HepG2 (cell line): Measurements from ENCODE around the gene ARL2. TPM values are rescaled to one million over a fixed set of nuclear protein-coding genes. Genes with fewer than 3 reads are reported as not detected.

Source experiments
- CREB1 ChIP-seq, 2 experiments: fragments of 450-650 bp in 1 of 2; IDR thresholded peaks; 2 replicates each; pipeline ENCODE4 v1.6.1; 2016 to 2017; ENCODE audit warnings: control low read depth in 1 of 2, mild to moderate bottlenecking in 1 of 2, missing compliant biosample characterization in 1 of 2, missing genetic modification characterization in 1 of 2
- HCFC1 ChIP-seq: fragments of 150-350 bp; IDR thresholded peaks from 2 replicates; pipeline ENCODE4 v1.6.1; 2014; ENCODE audit warnings: low read depth, low read length
- HOXD1 ChIP-seq: sonication (generic); formaldehyde crosslinking; IDR thresholded peaks from 2 replicates; pipeline ENCODE4 v1.5.0; 2020; ENCODE audit warnings: missing genetic modification reagents
- KDM5A ChIP-seq: fragments of 200-600 bp; sonication (generic); IDR thresholded peaks from 2 replicates; pipeline ENCODE4 v1.7.0; 2018; ENCODE audit warnings: antibody characterized with exemption, mild to moderate bottlenecking, low read length, borderline replicate concordance
- RAD51 ChIP-seq: fragments of 450-650 bp; IDR thresholded peaks from 2 replicates; pipeline ENCODE4 v1.6.1; 2016; ENCODE audit warnings: borderline replicate concordance
- SNAPC2 ChIP-seq: sonication (generic); formaldehyde crosslinking; IDR thresholded peaks from 2 replicates; pipeline ENCODE4 v1.8.1; 2022; ENCODE audit warnings: mild to moderate bottlenecking, missing genetic modification reagents
- SOX5 ChIP-seq: IDR thresholded peaks from 2 replicates; pipeline ENCODE4 v1.6.1; 2016; ENCODE audit warnings: borderline replicate concordance
- TSC22D2 ChIP-seq: sonication (generic); formaldehyde crosslinking; IDR thresholded peaks from 2 replicates; pipeline ENCODE4 v1.5.1; 2020; ENCODE audit warnings: missing genetic modification reagents, mild to moderate bottlenecking, borderline replicate concordance
- ZBTB43 ChIP-seq: sonication (generic); formaldehyde crosslinking; conservative IDR thresholded peaks from 2 replicates; pipeline ENCODE4 v1.4.0; 2020; ENCODE audit warnings: missing genetic modification reagents
- ZKSCAN8 ChIP-seq: IDR thresholded peaks from 2 replicates; pipeline ENCODE4 v1.6.1; 2016; ENCODE audit warnings: borderline replicate concordance, missing genetic modification reagents, missing compliant biosample characterization
- ZNF180 ChIP-seq: sonication (generic); formaldehyde crosslinking; IDR thresholded peaks from 2 replicates; pipeline ENCODE4 v1.4.0; 2020; ENCODE audit warnings: low read depth, missing genetic modification reagents, borderline replicate concordance
- ZNF20 ChIP-seq: sonication (generic); formaldehyde crosslinking; IDR thresholded peaks from 2 replicates; pipeline ENCODE4 v1.4.0; 2020; ENCODE audit warnings: mild to moderate bottlenecking, moderate library complexity, missing genetic modification reagents
- ZNF253 ChIP-seq: sonication (generic); formaldehyde crosslinking; IDR thresholded peaks from 2 replicates; pipeline ENCODE4 v1.8.0; 2022; ENCODE audit warnings: mild to moderate bottlenecking, missing genetic modification reagents, borderline replicate concordance
- ZNF431 ChIP-seq: sonication (generic); formaldehyde crosslinking; IDR thresholded peaks from 2 replicates; pipeline ENCODE4 v1.9.0; 2022; ENCODE audit warnings: missing genetic modification reagents, low read depth, mild to moderate bottlenecking, borderline replicate concordance
- ZNF512 ChIP-seq: sonication (generic); formaldehyde crosslinking; IDR thresholded peaks from 2 replicates; pipeline ENCODE4 v1.4.0; 2020; ENCODE audit warnings: mild to moderate bottlenecking, missing genetic modification reagents
- ZNF574 ChIP-seq: sonication (generic); formaldehyde crosslinking; IDR thresholded peaks from 2 replicates; pipeline ENCODE4 v1.4.0; 2020; ENCODE audit warnings: missing genetic modification reagents
- ZNF788 ChIP-seq: sonication (generic); formaldehyde crosslinking; IDR thresholded peaks from 2 replicates; pipeline ENCODE4 v1.5.0; 2020; ENCODE audit warnings: mild to moderate bottlenecking, missing genetic modification reagents, borderline replicate concordance
- polyA plus RNA-seq, 8 experiments: library from polyadenylated mRNA; depleted of rRNA in 3 of 8; stranded (reverse) in 7 of 8; unstranded in 1 of 8; fragments of >200 nt; fragmentation: Illumina TruSeq in 4 of 8; extraction: Trizol in 4 of 8; gene quantifications; 2 replicates each; pipeline versions ENCODE4 v1.2.1 to v1.2.3, GENCODE V29; 2011 to 2016; ENCODE audit warnings: low read depth in 4 of 8, missing spikeins in 1 of 8, mixed read lengths in 1 of 8; ENCODE audit not compliant: insufficient read depth in 1 of 8
- total RNA-seq, 5 experiments: library from RNA; depleted of rRNA; stranded (reverse); fragments of >200 nt; fragmentation: Illumina TruSeq; extraction: Trizol; gene quantifications; 2 replicates each; pipeline ENCODE4 v1.2.3, GENCODE V29; 2016; ENCODE audit warnings: low read depth in 1 of 5
- TF ChIP-seq, protein P1 (sequence below): sonication (generic); formaldehyde crosslinking; conservative IDR thresholded peaks from 2 replicates; pipeline ENCODE4 v1.4.0; 2020; ENCODE audit warnings: missing genetic modification reagents

ARL2 gene
- total and polyA plus RNA-seq, 2 of the 13 experiments (the other 11 are each of a cell fraction or from before 2014, with no cell fraction given): 82.9 to 84.4 TPM

- TF ChIP-seq, protein P1, sequence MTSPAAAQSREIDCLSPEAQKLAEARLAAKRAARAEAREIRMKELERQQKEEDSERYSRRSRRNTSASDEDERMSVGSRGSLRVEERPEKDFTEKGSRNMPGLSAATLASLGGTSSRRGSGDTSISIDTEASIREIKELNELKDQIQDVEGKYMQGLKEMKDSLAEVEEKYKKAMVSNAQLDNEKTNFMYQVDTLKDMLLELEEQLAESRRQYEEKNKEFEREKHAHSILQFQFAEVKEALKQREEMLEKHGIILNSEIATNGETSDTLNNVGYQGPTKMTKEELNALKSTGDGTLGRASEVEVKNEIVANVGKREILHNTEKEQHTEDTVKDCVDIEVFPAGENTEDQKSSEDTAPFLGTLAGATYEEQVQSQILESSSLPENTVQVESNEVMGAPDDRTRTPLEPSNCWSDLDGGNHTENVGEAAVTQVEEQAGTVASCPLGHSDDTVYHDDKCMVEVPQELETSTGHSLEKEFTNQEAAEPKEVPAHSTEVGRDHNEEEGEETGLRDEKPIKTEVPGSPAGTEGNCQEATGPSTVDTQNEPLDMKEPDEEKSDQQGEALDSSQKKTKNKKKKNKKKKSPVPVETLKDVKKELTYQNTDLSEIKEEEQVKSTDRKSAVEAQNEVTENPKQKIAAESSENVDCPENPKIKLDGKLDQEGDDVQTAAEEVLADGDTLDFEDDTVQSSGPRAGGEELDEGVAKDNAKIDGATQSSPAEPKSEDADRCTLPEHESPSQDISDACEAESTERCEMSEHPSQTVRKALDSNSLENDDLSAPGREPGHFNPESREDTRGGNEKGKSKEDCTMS (CRISPR knock-in tag): no peak
- TF ChIP-seq ZNF788 (CRISPR knock-in tag): no peak
- TF ChIP-seq ZNF431 (CRISPR knock-in tag): peak; percentile 83; the same call in 1 of the 2 replicates
- no peak for TF ChIP-seq ZKSCAN8 (CRISPR knock-in tag)
- TF ChIP-seq HOXD1 (CRISPR knock-in tag): no peak
- TF ChIP-seq ZNF180 (CRISPR knock-in tag): no peak
- TF ChIP-seq RAD51: peak; percentile 71
- peak; percentile 47 for TF ChIP-seq KDM5A
- TF ChIP-seq ZNF574: peak; percentile 82
- no peak for TF ChIP-seq SOX5 (CRISPR knock-in tag)
- peak; percentile 40 for TF ChIP-seq CREB1 (IDR thresholded peaks at IDR 0.05)
- TF ChIP-seq CREB1 (CRISPR knock-in tag; IDR thresholded peaks at IDR 0.05): 0 out of 2 replicates have a peak, but pooled peaks have one; percentile 44
- 0 out of 2 replicates have a peak, but pooled peaks have one; percentile 51 for TF ChIP-seq ZBTB43 (CRISPR knock-in tag)
- no peak for TF ChIP-seq SNAPC2 (CRISPR knock-in tag)
- TF ChIP-seq ZNF20 (CRISPR knock-in tag): no peak
- TF ChIP-seq TSC22D2 (CRISPR knock-in tag): peak; percentile 57; the same call in 1 of the 2 replicates
- 0 out of 2 replicates have a peak, but pooled peaks have one; percentile 15 for TF ChIP-seq HCFC1
- no peak for TF ChIP-seq ZNF512
- no peak for TF ChIP-seq ZNF253 (CRISPR knock-in tag)
Observed at GRCh38 chr11:65013888-65014725, at the start of gene ARL2 (continued).
